ENCODE results near the gene OGFOD3.
A peak's percentile ranks its signal among the peaks of the same experiment; 100 is the strongest.

The OGFOD3 gene

DNA sequence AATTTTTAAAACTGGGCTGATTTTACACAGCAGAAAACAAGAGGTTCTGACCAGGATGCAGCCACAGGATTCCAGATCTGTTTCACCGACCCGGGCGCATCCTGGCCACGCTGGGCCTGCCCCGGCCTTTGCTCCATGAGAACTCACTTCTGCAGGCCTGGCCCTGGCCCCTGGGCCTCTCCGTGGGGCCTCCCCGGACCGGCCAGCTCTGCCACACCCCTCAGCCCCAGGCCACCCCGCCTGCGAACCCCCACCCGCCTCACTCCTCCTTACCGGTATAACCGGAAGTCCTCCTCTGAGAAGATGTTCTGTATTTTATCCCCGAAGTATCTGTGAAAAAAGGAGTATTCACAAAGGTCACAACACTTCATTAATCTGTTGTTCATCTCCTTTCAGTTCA is 13.3 kb downstream of the OGFOD3 start:
- no peak for DNase-seq (ENCODE audit: low spot score)

DNA sequence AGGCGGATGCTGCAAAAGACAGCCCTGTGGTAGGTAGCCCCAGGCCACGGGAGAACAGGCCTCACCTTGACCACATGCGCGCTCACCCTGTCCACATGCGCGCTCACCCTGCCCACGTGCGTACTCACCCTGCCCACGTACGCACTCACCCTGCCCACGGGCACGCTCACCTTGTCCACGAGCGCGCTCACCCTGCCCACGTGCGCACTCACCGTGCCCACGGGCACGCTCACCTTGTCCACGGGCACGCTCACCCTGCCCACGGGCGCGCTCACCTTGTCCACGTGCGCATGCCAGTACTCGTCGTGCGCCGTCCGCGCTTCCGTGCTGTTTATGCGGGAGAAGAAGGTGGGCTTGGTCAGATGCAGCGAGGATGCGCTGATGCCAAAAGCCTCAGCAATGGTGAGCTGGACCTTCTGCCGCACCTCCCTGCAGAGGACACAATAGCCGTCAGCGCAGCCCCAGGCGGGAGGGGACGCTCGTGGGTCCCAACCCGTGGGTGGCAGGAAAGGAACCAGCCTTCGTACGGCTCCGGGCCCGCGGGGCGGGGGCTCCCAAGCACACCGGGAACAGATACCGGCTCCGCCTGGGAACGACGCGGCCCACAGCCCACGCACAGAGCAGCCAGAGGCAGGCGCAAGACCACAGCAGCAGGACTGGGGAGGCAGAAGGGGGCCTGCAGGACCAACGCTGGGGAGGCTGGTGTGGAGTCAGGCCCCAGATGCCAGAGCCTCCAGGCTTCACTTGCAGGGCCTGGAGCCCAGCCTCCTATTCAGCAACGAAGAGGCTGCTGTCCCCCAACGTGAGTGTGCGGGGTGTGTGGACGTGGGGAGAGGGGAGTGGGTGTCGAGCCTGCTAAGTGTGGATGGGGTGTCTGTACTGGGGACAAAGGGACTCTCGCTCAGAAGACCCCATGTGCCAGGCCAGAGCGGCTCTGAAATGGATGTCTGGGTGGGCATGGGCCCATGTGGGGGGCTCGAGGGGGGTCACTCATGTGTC is 14.4 kb downstream of the OGFOD3 start:
- DNase-seq (ENCODE audit: low spot score): no peak

DNA sequence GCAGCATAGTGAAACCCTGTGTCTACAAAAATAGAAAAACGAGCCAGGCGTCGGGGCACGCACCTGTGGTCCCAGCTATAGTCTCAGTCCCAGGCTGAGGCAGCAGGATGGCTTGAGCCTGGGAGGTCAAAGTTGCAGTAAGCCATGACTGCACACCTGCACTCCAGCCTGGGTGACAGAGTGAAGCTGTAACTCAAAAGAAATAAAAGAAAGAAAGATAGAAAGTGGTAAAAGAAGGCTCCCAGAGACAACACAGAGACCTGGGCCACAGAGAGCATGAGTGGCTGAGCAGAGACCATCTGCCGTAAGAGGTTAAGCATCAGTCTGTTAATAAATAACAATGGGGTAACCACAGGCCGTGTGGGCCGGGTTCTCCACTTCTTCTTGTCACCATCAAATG is 15.5 kb downstream of the OGFOD3 start:
- no peak for DNase-seq (ENCODE audit: low spot score)

DNA sequence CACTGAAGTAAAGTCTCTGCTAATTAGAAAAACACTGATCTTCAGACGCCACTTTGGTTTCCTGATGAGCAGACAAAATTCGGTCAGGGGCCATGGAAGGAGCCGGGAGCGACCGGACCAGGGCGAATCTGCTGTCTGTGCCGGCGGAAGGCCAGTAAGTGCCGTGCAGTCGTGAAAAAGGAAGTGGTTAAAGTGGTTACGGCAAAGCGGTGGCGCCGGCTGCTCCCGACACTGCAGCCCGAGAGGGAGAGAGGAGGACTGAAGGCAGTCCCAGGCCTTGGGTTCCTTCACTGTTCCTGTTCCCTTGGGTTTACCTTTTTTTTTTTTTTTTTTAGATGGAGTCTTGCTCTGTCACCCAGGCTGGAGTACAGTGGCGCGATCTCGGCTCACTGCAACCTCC is 17.6 kb downstream of the OGFOD3 start:
- DNase-seq (ENCODE audit: low spot score): no peak

DNA sequence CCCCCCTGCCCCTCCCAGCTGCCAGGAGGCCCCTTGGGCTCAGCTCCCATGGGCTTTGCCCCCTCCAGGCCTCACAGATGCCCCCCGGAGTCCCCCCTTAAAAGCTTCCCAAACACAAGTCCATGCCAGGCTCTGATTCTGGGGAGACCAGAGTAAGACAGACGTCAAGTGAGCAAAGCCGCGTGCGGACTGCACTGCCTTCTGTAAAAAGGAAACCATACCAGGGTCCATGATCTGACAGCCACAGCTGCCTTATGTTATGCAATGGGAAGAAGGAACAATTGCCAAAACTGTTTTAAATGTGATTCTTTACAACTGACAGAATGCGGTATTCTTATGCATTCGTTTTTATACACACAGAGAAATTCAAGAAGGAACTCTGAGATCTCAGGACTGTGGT is 18.2 kb downstream of the OGFOD3 start:
- DNase-seq (ENCODE audit: low spot score): no peak

DNA sequence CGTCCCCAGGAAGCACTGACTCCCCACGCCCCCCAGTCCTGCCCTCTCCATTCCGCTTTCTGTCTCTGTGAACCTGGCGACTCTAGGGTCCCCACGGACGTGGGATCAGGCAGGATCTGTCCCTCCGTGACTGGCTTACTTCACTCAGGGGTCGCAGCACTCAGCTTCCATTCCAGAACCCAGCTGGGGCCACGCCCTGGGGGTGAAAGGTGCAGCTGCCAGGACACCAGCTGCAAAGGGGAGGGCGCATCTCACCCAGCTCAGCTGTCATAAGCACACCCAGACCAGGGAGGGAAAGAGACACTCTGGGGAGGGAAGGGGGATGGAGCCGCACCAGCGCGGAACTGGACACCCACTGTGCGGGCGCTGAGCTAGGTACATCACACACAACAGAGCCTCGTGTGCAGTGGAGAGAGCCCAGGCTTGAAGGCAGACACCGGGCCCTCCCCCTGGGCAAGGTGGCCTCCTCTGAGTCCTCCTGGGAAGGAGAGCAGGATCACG is 18.7 kb downstream of the OGFOD3 start:
- DNase-seq (ENCODE audit: low spot score): no peak

- no peak for DNase-seq (ENCODE audit: low spot score)
Measured at GRCh38 chr17:82399041-82399441, 19.3 kb downstream of the OGFOD3 start.

DNA sequence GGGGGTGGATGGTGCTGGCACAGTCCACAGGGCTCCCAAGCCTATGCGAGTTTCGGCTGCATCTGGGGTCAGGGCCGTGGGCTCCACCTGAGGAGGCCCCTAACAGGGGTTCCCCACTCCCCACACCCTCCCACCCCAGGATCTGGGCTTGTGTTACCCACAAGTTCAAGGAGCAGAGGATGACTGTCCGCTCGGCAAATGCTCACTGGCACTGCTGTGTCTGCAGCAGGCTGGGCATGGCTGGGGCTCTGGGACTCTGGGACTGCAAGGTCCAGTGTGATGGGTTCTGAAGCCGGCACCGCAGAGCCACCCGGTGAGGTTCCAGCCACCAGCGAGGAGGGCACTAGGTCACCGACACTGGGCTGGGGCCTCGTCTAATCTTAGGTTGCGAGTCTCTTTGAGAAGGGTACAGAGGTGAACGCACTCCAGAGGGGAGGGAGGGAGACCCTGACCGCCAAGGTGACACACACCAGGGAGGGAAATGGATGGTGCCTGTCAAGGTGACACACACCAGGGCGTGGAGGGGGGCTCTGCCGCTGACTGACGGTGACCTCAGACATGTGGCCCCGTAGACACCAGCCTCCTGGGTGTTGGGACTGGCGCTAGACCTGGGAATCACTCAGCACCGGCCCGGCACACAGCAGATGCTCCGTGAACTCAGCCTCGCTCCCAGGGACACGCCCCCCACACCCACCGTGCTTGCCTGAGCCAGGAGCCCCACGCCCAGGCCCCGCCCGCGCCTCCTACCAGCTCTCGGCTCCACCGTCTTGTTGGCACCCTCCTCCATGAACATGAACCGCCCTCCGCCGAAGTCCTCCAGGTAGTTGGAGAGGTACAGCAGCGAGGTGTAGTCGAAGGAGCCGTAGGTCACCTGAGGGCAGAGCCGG is 20.7 kb downstream of the OGFOD3 start:
- no peak for DNase-seq (ENCODE audit: low spot score)

- DNase-seq (ENCODE audit: low spot score): no peak
Measured at GRCh38 chr17:82396601-82397435, 21.6 kb downstream of the OGFOD3 start.

- DNase-seq (ENCODE audit: low spot score): no peak
Measured at GRCh38 chr17:82394278-82394677, 24.1 kb downstream of the OGFOD3 start.

- DNase-seq (ENCODE audit: low spot score): no peak
Measured at GRCh38 chr17:82392941-82393340, 25.4 kb downstream of the OGFOD3 start.

DNA sequence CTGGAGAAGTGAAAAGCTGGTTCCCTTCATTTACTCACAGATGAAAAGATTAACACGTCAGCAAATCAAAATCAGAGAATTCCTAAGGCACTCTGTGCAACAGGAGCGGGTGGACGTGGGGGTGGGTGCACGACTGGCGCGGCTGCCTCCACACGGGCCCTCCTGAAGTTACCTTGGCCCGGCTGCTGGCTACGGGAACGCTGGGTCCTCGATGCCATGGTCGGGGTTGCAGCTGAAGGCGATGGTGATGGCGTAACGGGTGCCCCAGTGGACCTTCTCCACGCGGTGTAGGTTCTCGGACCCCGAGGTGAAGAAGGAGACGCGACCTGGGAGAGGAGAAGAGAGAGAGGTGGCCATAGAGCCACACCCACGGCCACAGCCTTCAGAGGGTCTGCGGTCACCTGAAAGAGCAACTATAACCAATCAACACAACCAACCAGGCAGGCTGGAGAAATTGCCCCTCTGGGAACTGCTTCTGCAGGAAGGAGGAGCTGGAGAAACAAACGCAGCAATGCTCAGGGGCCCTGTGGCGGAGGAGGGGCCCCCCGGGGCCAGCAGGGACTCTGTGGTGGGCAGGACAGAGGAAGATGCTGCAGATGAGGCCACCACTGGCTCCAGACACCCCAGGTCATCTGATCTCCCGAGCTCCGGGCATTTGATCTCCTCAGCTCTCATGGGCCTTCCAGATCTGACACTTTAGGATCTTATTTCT is 26.0 kb downstream of the OGFOD3 start:
- no peak for DNase-seq (ENCODE audit: low spot score)

DNA sequence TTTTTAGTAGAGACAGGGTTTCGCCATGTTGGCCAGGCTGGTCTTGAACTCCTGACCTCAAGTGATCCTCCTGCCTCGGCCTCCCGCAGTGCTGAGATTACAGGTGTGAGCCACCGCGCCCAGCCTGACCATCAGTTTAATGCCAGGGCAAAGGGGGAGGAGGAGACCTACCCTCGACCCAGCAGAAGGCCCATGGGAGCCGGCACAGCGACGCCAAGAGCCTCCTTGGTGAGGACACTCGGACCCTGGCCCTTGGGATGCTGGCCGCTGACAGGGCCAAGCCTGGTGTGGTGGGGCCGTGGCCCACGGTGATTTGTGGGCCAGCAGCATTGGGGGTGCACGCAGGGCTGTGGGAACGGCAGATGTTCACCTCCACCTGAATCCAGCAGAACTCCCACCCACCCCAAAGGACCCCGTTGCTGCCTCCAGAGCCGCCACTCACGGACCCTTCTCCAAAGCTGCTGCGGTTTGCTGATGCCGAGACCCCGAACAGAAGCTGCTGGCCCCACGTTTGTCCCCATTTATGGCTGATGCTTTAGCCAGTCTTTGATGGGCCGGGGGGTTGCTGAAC is 26.8 kb downstream of the OGFOD3 start:
- DNase-seq (ENCODE audit: low spot score): no peak

DNA sequence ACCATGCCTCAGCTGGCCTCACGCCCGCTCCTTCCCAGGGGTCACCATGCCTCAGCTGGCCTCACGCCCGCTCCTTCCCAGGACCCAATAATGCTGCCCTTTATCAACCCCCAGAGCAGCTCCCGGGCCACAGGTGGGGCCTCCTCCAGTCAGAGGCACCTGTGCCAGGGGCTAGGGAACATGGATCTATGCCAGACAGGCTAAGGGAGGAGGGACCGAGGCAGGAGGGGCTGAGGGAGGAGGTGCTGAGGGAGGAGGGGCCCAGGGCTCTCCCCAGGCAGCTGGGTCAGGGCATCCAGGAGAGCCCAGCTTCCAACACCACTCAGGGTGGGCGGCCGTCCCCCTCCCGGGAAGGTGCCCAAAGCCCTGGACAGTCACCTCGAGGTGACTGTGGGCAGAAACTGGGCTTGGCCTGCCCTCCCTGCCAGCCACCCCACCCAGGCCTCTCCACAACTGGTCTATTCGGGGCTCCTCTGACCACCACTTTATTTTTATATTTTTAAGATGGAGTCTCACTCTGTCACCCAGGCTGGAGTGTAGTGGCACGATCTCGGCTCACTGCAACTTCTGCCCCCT is 27.4 kb downstream of the OGFOD3 start:
- DNase-seq (ENCODE audit: low spot score): no peak

GRCh38 chr17:82390015-82390859 is 28.1 kb downstream of the OGFOD3 start:
- DNase-seq (ENCODE audit: low spot score): no peak

DNA sequence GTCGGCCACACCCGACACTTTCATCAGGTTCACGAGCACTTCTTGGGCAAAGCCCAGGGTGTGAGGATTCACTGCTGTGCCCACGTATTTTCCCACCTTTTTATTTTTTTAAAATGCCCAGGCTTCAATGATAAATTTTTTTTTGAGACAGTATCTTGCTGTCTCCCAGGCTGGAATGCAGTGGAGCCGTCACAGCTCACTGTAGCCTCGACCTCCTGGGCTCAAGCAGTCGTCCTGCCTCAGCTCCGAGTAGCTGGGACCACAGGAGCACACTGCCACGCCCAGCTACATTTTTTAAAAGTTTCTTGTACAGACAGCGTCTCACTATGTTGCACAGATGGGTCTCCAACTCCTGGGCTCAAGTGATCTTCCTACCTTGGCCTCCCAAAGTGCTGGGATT is 29.0 kb downstream of the OGFOD3 start:
- no peak for DNase-seq (ENCODE audit: low spot score)

DNA sequence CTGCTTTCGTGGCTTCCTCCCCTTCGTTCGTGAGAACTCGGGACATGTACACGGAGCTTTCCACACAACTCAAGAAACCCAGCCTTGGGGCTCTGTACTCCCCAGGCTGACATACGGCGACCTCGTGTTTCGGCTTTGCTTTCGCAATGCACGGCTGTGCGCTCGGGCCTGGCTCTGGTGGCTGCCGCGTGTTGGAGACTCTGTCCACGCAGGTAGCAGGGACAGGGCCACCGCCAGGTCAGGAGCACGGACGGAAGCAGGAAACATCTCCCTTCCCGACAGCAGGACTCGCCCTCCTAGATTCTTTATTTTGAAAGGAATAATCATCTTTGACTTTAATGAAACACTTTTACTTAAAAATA is 29.5 kb downstream of the OGFOD3 start:
- no peak for DNase-seq (ENCODE audit: low spot score)

DNA sequence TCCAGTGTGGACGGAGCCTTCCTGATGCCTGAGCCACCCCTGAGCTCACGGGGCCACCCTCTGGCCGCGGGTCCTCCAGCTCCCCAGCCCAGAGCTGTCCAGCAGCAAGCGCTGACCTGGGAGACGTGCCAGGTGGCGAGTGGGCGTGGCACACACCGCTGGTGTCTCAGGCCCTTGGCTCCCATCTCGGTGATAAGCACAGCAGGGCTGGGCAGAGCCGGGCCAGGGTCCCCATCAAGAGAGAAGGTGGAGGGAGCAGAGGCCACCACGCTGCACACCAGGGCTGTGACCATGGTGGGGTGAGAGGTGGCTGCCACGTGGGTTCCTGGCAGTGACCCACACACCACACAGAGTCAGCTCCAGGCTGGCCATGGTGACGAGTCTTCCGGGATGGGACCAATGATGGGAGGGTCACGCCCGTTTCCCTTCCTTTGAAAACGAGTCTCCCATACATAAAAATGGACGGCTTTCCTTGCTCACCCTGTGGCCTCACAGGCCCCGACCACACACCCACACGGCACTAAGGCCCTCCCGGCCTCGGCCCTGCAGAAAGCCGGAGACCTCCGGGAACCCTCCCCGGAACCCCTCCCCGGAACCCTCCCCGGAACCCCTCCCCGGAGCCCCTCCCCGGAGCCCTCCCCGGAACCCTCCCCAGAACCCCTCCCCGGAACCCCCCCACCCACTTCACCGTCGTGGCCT is 30.0 kb downstream of the OGFOD3 start:
- peak; percentile 32 for DNase-seq (ENCODE audit: low spot score)

DNA sequence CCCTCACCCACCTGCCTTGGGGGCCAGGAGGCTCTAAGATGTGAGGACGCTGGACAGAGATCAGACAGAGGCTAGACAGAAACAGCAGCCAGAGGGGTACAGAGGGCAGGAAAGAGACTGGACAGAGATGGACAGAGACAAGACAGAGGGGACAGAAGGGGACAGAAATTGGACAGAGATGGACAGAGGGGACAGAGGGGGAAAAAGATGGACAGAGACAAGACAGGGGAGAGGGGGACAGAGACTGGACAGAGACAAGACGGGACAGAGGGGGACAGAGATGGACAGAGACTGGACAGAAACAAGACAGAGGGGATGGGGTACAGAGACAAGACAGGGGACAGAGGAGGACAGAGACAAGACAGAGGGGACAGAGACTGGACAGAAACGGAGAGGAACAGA is 30.7 kb downstream of the OGFOD3 start:
- DNase-seq (ENCODE audit: low spot score): no peak

All from LoVo (cell line).